GM21619 (cell line): ENCODE results near the gene SCUBE2.
"Not testable (repeated sequence)": the region's sequence is repeated elsewhere in the genome, so short reads cannot be mapped to it uniquely, and the experiment has no call there.

Experiments used
- ATAC-seq: cut with Tn5 transposase; IDR thresholded peaks from one replicate; pipeline ENCODE4 v1.9.1; 2021; ENCODE audit not compliant: unreplicated experiment

Gene SCUBE2

DNA sequence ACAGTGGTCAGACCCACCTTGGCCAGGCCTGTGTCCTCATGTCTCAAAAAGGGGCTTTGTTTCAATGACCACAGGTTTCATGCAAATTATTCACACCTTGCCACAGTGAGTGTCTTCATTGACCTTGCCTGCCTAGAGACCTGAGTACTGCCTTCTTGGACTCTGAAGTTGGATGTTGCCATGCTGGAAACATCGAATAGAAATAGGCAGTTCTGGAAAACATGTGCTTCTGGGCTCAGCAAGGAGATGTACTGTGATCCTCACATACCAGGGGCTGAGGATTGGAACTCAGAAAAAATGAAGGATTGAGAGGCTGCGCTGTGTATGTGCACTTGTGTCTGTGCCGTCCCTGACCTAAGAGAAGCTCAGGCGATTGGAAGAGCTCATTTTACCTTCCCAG lies 78.0 kb downstream of the SCUBE2 start:
- ATAC-seq = no peak

DNA sequence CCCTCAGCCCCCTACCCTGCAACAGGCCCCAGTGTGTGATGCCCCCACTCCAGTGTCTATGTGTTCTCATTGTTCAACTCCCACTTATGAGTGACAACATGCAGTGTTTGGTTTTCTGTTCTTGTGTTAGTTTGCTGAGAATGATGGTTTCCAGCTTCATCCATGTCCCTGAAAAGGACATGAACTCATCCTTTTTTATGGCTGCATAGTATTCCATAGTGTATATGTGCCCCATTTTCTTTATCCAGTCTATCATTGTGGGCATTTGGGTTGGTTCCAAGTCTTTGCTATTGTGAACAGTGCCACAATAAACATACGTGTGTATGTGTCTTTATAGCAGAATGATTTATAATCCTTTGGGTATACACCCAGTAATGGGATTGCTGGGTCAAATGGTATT lies 81.9 kb downstream of the SCUBE2 start:
- not testable (repeated sequence) for ATAC-seq

DNA sequence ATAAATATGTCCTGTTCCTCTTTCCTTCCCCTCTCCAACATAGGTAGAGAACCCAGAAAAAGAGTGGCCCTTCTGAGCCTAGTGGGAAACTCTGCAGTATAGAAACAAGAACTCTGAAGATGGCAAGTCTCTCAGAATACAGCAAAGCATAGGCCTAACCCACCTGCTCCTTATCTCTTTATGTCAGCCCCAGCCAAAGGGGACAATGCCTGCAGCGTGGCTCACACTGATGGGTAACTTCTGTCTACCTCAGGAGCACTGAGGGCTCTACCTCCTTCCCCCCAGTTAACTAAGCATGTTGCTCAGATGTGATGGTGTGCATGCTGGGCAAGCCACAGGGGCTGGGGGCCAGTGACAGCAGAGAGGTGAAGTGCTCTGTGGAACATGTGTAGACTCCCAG lies 82.7 kb downstream of the SCUBE2 start:
- ATAC-seq = no peak

DNA sequence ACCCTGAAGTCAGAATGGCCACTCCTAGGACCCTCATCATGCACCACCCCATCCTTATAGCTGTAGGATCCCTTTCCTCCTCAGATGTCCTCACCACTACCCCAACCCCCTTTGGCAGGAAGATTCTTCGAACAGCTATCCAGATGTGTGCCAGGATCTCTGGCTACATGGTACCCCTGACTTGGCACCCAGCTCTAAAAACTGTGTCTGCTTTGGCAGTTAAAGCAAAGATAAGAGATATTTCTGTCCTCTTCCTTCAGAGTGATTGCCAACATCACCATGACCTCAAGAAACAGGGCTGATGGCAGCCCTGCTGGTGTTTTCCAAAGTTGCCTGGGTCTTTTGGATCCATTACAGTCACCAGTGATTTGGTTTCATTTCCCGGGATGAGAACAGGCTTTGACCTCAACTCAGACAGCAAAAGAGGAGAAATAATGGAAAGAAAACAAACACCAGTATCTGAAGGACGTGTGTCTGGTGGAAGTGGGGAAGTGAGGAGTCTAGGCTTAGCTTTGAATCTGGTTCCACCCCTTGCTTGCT lies 83.3 kb downstream of the SCUBE2 start:
- ATAC-seq = no peak

DNA sequence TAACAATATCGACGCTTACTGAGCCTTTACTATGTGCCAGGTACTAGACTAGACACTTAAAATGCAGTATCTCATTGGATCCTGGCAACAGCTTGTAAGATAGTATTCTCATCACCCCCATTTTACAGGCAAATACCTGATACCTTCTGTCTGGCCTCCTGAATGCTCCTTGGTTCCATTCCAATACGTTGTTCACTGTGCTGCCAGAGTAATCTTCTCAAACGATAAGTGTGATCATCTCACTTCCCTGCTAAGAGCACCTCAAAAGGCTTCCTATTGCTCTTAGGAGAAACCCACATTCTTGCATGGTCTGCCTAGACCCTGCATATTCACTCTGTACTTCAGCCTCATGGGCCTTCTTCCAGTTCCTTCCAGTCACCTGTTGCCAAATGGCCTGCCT lies 86.3 kb downstream of the SCUBE2 start:
- no peak for ATAC-seq

DNA sequence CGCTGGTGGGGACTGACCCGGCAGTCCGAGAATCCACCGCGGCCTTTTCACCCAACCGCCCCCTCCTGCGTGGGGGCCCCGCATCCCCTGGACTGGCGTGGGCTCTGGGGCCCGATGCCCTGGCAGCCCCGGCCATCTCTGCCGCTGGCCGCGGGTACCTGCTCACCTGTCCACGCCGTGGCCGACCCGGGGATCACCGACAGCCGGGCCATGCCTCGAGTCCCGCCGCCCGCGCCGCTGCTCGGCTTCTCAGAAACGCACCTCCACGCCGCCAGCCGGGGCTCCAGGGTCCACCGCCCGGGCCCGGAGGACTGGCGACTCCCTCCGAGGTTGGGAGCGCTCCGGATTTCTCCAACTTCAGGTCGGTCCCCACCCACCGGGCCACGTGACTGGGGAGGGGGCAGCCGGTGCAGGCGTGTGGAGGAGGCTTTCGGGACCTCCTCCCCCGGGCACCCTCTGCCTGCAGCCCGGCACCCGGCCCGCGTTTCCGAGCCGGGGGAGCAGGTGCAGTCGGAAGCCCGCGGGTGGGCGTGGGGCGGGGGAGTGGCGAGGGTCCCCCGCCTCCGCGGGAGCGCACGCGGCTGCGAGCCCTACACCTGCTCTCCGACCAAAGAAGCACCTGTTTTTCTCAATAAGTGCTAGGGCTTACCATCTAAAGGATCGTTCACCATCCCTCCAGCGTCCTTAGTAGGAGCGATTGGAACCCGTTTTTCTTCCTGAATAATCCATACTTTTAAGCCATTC lies 87.0 kb downstream of the SCUBE2 start:
- no peak for ATAC-seq

DNA sequence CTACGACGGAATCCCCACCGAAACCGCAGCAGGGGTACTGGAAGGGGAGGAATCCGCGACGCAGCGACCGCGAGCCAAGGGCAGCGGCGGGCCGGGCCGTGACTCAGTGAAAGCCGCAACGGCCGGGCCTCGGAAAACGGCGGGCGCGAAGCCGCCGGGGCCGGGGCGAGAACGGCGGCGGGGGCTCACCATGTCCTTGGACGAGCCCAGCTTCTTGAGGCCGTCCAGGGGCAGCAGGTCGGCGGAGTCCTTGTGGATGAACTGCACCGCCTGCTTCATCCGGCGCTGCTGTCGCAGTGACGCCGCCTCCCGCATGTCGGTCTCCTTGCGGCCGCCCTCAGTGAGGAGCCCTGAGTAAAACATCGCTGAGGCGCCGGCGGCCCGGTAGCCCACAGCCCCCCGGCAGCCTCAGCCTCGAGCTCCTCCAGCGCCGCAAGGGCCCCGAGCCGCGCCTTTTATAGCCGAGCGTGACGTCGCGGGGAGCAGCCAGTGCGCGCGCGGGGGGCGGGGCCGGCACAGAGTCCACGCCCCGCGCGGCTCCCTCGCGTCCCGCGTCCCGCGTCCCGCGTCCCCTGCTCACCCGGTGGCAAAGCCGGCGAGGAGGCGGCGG lies 87.7 kb downstream of the SCUBE2 start, which contains the start of gene NRIP3:
TSS of gene NRIP3 (minus strand) at position 429 of the 610 bp plus-strand sequence. CDS start at position 363, 66 bp downstream.
- no peak for ATAC-seq

DNA sequence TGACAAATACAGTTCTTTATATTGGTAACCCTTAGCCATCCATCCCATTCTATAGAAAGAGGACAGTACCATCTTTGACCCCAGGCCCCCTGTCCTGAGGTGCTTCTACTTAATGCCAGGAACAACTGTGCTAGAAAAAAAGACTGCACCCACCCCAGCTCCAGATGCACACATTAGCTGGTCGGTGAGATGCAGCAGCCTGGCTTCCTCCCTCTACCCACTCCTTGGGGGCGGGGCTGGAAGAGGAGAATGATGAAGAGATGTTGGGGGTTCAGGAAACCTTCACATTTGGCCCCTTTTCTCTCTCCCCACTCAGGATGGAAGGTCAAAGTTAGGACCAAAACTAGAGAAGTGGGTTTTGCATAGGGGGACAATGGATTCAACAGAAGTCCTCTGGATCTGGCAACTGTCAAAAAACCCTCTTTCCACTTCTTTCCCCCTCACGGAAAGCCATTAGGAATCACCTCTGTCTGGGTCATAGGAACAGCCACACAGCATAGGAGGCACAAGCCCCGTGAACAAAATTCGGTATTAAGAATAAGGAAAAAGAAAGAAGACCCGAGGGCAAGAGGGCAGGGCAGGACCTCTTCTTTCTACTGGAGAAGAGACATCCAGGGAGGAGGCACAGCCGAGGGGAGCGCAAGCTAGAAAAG lies 88.4 kb downstream of the SCUBE2 start:
- ATAC-seq = no peak

DNA sequence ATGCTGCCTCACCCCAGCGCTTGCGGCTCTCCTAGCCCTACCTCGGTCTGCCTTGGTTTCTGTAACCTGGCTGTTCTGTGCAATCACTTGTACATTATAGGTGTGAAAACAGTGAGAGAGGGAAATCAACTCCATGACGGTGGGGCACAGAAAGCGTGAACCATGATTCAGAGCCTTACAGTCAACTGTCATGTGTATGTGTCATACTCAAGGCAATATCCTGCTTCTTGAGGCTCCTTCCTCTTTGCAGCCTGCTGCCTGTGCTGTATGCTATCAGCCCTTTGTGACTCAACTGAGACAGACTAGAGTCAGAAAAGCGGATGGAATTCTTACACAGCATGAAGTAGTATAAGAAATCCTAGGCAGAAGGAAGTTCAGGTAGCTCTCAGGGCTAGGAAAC lies 89.7 kb downstream of the SCUBE2 start:
- no peak for ATAC-seq

DNA sequence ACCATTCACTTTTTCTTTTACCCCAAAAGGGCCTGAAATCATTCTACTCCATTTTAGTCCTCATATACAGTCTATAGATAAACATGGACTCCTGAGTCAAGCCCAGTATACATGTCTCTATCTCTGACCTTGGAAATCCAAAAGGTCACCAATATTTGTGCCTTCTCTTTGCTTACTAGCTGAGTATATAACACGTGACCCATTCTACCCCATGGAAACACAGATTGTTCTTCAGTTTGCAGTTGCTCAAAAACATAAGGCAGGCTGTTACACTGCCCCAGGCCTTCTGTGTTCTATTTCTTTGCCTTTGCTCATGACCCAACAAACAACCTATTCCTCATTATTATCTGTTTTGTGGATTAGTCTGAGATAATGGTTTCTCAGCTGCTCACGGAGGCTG lies 93.4 kb downstream of the SCUBE2 start:
- ATAC-seq = no peak

DNA sequence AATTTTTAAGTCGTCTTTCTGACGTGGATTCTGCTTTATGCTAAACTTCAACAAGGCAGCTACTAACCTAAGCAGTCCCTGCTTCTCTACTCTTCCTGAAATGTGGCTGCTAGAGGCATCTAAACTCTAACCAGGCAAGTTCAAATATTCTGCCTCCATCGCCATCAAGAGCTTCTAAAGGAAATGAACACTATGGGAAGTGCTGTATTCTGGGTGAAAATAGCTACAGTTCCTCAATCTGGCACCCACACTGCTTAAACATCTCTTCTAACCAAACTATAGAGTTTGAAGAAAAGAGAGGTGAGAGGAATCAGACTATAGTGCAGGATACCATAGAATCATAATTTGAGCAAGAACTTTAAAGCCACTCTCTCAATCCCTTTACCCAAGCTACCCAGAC lies 93.9 kb downstream of the SCUBE2 start:
- ATAC-seq = no peak

DNA sequence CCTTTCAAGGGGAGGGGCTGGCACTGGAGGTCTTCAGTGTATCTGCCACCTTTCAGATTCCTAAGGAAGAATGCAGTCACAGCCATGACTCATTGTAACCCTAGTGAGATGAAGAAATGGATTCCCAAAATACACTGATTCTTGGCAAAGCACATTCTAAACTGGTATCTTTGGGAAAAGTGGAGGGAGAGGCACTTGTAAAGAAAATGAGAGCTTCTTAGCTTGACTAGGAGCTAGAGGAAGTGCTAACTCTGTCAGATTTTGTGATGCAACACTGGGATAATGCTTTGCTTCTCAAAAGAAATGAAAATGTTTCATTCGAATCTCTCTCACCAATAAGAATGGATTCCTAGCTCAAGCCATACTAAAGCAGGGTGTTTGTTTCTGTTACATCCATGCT lies 101.9 kb downstream of the SCUBE2 start:
- no peak for ATAC-seq

DNA sequence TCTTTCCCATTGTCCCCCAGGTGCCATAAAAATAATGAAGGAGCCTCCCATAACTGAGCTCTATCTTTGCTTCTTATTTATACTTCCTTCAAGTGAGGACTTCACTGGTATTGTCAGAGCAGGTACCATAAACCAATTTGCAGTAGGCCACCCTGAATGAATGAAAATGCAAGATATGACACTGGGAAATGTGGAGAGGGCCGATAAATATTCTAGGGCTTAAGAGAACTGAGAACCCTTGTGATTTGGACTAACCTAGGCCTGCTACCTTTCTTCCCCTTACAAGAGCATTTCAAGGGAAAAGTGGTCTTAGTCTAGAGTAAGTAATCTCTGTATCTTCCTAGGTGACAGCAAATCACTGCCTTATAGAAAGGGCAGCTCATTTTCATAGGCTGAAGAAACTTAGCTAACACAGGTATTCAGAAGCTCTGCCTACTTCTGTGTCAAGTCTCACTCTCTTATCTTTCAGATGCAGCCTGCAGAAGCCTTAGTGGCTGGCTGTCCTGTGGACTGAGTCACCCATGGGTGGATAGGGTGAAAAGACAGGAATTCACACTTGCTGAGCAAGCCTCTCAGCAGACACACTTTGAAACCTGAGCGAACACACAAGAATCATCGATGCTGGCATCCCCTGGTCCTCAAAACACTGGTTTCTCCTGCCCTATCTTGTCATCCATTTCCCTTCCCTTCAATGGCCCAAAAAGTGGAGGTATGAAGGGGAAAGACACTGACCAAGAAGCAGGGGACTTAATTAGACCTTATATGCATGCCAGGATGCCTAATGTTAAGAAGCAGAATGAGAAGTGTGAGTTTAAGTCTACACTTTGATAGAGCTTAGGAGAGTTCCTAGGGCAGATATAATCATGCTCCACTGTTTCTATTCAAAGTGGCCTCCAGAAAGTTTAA lies 102.8 kb downstream of the SCUBE2 start:
- ATAC-seq = no peak

DNA sequence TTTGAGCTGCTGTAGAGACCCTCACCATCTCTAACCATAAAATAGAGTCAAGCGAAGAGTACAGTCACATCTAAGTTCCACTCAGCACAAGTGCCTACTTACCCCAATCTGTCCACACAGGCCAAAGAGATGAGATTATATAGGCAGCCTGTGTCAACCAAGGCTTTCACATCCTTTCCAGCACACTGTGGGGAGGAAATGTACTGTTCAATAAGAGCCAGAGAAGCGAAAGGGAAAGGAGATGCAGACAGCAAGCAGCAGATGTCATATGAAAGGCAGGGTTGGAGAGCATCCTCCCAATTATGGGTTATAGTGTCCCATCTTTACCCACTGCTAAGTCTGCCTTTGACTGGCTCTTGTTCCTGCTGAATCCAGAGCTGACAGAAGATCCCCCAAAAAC lies 104.0 kb downstream of the SCUBE2 start:
- no peak for ATAC-seq

DNA sequence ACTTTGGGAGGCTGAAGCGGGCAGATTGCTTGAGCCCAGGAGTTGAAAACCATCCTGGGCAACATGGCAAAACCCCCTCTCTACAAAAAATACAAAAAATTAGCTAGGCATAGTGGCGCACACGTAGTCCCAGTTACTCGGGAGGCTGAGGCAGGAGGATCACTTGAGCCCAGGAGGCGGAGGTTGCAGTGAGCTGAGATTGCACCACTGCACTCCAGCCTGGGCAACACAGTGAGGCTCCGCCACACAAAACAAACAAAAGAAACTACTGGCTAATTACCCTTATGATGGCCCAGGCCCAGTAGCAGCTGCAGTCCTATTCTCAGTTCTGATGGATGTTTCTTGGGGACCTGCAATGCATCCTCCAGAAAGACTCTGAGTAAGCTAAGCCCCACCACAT lies 104.6 kb downstream of the SCUBE2 start:
- not testable (repeated sequence) for ATAC-seq

DNA sequence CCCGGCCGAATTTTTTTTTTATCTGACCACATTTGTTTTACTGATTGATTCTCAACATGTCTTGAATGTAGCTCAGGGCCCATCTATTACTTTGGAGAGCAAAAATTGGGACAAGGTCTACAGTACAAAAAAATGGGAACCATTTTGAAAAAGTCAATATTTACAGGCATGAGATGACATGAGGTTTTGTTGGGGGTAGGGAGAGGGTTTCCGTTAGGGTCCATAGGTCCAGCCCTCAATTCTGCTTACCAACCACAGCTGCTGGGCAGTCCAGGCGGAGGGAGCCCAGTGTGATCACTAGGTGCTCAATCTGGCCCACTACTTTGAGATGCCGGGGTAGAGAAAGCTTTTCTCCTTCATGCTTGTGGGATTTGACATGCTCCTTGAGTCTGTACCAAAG lies 105.9 kb downstream of the SCUBE2 start:
- no peak for ATAC-seq

DNA sequence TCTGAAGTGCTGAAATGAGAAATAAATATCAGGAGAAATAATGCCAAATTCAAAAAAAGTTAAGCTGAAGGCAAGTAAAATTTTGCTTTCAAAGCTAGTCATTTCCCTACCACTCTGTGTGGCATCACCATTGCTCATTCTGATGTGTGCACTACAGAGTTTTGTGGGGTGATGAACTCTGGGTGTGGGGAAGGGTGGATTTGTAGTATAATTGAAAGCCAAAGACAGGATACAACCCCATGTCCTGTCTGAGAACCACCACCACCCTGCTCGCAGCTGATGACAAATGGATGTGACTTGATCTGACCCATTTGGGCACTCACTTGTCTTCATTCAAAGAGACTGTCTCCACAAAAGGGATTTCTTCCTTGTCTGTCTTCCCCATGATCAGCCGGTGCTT lies 107.8 kb downstream of the SCUBE2 start:
- no peak for ATAC-seq

DNA sequence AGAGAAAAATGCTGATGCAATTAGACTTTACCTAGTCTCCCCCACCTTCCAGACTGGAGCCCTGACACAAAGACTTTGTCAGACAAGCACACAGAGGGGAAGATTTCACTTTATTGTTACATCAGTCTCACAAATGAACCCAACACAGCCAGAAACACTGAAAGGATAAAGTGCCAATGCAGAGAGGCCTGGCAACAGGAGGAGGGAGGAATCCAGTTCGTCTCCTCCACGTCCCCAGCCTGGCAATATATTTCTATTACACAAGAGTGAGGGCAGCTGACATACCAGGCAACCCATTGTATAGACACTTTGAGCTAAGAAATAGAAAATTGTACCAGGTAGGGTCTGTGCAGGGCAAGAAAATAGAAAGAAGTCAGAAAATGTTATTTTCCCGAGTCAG lies 110.9 kb downstream of the SCUBE2 start:
- ATAC-seq = no peak

DNA sequence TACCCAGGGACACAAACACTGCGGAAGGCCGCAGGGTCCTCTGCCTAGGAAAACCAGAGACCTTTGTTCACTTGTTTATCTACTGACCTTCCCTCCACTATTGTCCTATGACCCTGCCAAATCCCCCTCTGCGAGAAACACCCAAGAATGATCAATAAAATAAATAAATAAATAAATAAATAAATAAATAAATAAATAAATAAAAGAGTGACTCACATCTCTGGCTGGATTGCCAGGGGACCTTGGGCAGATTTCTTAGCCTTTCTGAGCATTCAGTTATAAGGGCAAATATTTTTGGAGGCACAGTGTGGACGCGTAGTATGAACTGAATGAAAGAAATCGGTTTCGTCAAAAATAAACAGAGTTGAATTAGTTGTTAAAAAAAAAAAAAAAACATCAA lies 112.0 kb downstream of the SCUBE2 start:
- ATAC-seq = not testable (repeated sequence)

DNA sequence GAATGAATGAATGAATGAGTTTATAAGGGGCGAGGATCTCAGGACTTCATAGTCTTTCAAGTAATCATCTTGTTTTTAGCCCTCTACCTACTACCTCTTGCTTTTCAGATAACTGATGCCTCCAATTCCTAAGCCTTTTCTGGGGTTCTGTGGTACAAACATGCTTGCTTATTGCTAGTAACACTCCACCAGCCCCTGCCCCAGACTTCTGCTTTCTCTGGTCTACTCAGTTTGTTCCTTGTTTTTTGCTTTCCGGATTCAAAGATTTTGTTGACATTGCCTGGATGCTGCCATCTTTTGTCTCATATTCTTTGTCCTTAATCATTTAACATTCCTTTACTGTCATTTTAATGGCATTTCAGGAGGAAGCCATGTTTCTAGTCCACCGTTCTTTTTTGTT lies 118.3 kb downstream of the SCUBE2 start:
- no peak for ATAC-seq

DNA sequence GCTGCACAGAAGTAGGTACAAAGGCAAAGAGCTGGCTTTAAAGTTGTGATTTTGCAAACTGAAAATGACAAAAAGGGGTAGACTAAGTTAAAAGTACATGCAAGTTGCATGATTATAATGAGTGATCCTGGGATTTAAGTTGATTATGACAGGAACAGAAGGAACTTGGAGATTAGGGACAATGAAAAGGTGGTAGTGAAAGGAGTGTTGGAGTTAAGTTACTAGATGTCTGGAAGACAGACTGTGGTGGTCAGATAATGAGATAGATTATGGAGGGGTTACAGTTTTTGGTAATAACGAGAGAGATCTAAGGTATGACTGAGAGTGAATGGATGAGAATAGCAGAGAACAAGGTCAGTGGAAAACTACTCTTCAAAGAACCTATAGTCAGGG lies 119.5 kb downstream of the SCUBE2 start:
- no peak for ATAC-seq
